GM15510 (cell line): ENCODE results near the gene MRPL43.

Experiments
- POLR2A ChIP-seq: IDR thresholded peaks from 3 replicates; pipeline ENCODE4 v1.6.1; 2011; ENCODE audit warnings: borderline replicate concordance; ENCODE audit not compliant: insufficient read length; ENCODE audit errors: extremely low read depth

The MRPL43 gene

DNA sequence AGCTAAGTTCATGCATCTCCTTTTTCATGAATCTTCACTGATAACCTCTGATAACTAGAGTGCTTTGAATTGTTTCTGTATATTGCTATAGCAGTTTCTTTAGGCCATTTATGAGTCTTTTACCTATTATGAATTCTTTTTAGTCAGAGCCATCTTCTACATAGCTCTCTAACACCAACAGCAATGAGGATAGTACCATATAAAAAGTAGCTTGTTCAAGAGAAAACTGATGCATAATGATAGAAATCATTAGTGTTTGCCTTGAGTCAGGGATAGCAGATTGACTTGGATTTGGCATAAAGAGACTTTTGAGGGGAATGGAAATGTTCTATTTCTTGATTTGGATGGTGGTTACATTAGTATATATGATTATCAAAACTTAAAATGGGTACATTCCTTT, 43.8 kb downstream of the MRPL43 start:
- TF ChIP-seq POLR2A: no peak

DNA sequence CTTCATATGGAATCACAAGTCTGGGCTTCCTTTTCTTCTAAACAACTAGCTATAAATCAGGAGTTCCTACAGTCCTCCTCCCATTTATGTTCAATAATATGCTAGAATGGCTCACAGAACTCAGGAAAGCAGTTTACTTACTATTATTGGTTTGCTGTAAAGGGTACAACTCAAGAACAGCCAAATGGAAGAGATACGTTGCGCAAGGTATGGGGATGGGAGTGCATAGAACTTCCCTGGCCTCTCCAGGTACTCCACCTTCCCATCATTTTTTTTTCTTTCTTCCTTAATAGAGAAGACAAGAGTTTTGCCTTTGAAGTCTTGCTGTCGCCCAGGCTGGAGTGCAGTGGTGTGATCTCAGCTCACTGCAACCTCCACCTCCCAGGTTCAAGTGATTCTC, 45.1 kb downstream of the MRPL43 start:
- TF ChIP-seq POLR2A: no peak

DNA sequence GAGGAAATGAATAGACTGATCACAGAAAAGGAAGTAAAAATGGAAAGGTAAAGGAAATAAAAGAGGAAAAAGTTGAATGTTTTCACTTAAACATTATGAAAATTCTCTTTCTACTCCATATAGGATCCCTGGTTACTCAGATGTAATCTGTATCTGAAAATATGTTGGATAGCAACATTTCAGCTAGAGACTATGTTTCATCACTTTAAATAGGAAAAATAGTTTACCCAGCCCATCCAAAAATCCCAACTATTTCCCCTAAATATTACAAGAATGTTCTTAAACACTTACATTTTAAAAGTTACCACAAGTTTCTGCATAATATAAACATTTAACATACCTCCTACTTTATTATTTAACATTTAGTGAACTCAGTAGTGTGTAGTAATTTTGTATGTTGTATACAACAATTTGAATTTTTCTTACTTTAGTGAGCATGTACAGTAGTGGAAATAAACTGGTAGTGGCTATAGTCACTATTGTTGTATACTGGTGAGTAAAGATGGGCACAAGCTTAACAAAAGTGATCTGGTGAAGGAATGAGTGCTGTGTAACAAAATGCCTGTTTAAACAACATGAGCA, 47.4 kb downstream of the MRPL43 start:
- TF ChIP-seq POLR2A: no peak
